Loucy (cell line): ENCODE data around the gene CAMKMT.

Source experiments
- CTCF ChIP-seq: fragments of 200-600 bp; sonication (generic); conservative IDR thresholded peaks from 2 replicates; pipeline ENCODE4 v1.5.1; 2014; ENCODE audit warnings: mild to moderate bottlenecking, antibody characterized with exemption, low read length
- EZH2phosphoT487 ChIP-seq: fragments of 200-600 bp; IDR thresholded peaks from 2 replicates; pipeline ENCODE4 v1.6.1; 2018; ENCODE audit warnings: antibody characterized with exemption, mild to moderate bottlenecking, moderate library complexity, borderline replicate concordance

GRCh38 chr2:44528595-44528994 is 166.8 kb downstream of the CAMKMT start:
- TF ChIP-seq CTCF: no peak
- no peak for TF ChIP-seq EZH2phosphoT487
